ENCODE data around the gene SLC17A2. TPM values are rescaled to one million over a fixed set of nuclear protein-coding genes. Genes with fewer than 3 reads are reported as not detected.

The SLC17A2 gene
- total RNA-seq, 2 donors from 2014 or later, result not detected

GRCh38 chr6:25883991-25884390, 46.5 kb downstream of the SLC17A2 start:
- Histone ChIP-seq H3K36me3 (no peaks in the 10 kb centered on the region), H3K27ac (no peak overlapping the region), H3K27me3 (no peaks in the 10 kb centered on the region), H3K4me1 (no peaks in the 10 kb centered on the region), H3K4me3 (no peak overlapping the region), H3K9me3 (no peaks in the 10 kb centered on the region)
- DNase-seq (ENCODE audit: low spot score), result no peak
- TF ChIP-seq, protein P1, sequence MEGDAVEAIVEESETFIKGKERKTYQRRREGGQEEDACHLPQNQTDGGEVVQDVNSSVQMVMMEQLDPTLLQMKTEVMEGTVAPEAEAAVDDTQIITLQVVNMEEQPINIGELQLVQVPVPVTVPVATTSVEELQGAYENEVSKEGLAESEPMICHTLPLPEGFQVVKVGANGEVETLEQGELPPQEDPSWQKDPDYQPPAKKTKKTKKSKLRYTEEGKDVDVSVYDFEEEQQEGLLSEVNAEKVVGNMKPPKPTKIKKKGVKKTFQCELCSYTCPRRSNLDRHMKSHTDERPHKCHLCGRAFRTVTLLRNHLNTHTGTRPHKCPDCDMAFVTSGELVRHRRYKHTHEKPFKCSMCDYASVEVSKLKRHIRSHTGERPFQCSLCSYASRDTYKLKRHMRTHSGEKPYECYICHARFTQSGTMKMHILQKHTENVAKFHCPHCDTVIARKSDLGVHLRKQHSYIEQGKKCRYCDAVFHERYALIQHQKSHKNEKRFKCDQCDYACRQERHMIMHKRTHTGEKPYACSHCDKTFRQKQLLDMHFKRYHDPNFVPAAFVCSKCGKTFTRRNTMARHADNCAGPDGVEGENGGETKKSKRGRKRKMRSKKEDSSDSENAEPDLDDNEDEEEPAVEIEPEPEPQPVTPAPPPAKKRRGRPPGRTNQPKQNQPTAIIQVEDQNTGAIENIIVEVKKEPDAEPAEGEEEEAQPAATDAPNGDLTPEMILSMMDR (IDR thresholded peaks at IDR 0.05), result no peak

DNA sequence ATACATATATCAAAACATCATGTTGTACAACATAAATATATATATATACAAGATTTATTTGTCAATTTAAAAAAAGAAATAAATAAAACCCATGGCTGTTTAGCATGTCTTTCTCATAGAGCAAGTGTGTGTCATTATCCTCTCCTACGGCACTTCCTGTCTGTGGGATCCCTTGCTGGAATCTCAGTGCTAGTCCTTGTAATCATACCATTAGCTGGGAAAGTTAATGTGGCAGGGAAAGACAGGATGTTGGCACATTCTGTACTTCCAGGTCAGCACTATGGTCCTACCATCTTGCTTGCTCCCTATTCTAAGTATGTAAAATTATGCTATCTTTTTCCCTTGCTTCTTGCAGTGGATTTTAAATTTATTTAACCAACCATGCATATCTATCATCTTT, 47.0 kb downstream of the SLC17A2 start:
- H3K36me3 ChIP-seq, result no peaks in the 10 kb centered on the region
- H3K9me3 ChIP-seq, result no peaks in the 10 kb centered on the region
- TF ChIP-seq, protein P1 (IDR thresholded peaks at IDR 0.05), result no peak
- no peaks in the 10 kb centered on the region for H3K4me1 ChIP-seq
- H3K27ac ChIP-seq, result no peak overlapping the region
- DNase-seq (ENCODE audit: low spot score), result no peak
- H3K27me3 ChIP-seq, result no peaks in the 10 kb centered on the region
- no peak overlapping the region for H3K4me3 ChIP-seq

DNA sequence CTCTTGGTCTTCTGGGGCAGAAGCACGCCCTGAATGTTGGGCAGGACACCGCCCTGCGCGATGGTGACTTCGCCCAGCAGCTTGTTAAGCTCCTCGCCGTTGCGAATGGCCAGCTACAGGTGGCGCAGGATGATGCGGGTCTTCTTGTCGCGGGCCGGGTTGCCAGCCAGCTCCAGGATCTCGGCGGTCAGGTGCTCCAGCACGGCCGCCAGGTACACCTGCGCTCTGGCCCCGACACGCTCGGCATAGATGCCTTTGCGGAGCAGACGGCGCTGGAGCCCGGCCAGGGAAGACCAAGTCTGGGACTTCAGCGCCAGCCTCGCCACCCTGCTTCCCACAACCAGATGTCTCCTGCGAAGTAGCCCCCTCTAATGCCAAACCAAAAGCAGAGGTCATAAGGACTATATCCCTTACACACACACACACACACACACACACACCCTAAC, 48.4 kb downstream of the SLC17A2 start:
- Histone ChIP-seq H3K36me3 (no peaks in the 10 kb centered on the region), H3K27me3 (no peaks in the 10 kb centered on the region), H3K9me3 (no peaks in the 10 kb centered on the region), H3K4me1 (no peaks in the 10 kb centered on the region), H3K27ac (no peak overlapping the region), H3K4me3 (no peak overlapping the region)
- DNase-seq (ENCODE audit: low spot score), result no peak
- TF ChIP-seq, protein P1 (IDR thresholded peaks at IDR 0.05), result no peak

DNA sequence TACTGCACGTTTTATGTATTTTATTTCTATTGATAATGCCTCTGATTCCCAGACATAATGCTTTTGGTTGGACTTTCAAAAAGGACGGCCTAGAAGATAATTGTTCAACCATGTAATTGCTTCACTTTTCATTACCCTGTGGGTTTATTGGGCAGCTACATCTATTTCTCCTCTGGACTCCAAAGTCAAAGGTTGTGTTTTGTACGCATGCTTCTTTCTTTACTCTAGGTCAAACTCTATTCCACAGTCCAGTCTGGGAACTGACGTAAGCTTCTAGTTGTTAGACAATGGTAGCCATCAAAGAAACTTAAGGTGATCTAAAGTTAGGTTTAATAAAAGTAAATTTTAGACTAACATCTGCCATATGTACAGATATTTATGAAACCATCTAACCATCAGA, 49.9 kb downstream of the SLC17A2 start:
- TF ChIP-seq, protein P1 (IDR thresholded peaks at IDR 0.05), result no peak
- Histone ChIP-seq H3K4me3 (no peak overlapping the region), H3K9me3 (no peaks in the 10 kb centered on the region), H3K36me3 (no peaks in the 10 kb centered on the region), H3K27me3 (no peaks in the 10 kb centered on the region), H3K4me1 (no peaks in the 10 kb centered on the region), H3K27ac (no peak overlapping the region)
- DNase-seq (ENCODE audit: low spot score), result no peak

GRCh38 chr6:25878721-25879322, 51.7 kb downstream of the SLC17A2 start:
- no peak overlapping the region for H3K27ac ChIP-seq
- no peaks in the 10 kb centered on the region for H3K36me3 ChIP-seq
- H3K27me3 ChIP-seq, result no peaks in the 10 kb centered on the region
- H3K4me3 ChIP-seq, result no peak overlapping the region
- TF ChIP-seq, protein P1 (IDR thresholded peaks at IDR 0.05), result no peak
- DNase-seq (ENCODE audit: low spot score), result no peak
- no peaks in the 10 kb centered on the region for H3K4me1 ChIP-seq
- no peaks in the 10 kb centered on the region for H3K9me3 ChIP-seq

Data from right atrium auricular region (tissue), 2 donors.